NCI-H2081 treated with DMSO at 0.1 percent for 48 hours (cell line): Measurements from ENCODE around the gene DUXA.

ENCODE experiments used
- DNase-seq: peaks from one replicate; lab custom pipeline; 2025; lab: John Stamatoyannopoulos, UW

DUXA gene

DNA sequence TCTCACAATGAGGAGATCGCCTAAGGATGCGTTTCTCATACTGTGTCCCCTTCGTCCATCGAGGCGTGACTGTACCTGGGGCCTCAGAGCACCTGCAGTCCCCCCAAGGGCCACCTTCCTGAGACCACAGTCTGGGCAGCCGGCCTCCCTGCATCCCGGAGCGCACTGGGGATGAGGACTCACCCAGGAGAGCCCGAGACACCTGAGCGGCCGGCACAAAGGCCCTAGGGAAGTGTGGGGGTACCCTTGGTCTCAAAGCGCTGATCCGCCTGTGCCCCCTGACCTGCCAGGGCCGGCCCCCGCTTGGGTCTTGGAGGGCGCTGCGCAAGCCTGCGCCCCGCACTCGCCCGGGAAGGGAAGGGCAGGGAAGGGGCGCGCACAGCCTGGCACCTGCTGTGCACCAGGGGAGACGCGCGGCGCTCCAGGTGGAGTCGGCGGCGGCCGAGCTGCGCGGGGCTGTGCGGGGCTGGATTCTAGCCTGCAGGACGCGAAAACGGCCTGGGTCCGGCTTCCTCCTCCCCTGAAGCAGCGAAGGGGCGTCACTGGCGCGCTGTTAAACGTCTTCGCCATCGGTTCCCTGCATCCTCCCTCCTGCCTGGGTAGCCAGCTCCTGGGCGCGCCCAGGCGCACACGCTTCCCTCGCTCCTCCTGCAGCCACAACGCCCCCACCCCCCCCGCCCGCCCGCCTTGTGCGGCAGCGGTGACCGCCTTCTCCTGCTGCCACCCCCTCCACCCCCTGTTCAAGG is 61.1 kb downstream of the DUXA start:
- no peak for DNase-seq
